H1 (cell line): ENCODE results near the gene NOS1AP. TPM values are rescaled to one million over a fixed set of nuclear protein-coding genes. Genes with fewer than 3 reads are reported as not detected.

Experiments used
- CTCF ChIA-PET: fragments of 300-600 bp; sonication (Branson Sonifier 250); formaldehyde crosslinking; loops from one replicate; lab custom pipeline; 2021; ENCODE audit not compliant: partially characterized antibody; lab: Charles Lee
- POLR2A ChIA-PET: fragments of 300-600 bp; sonication (Branson Sonifier 250); formaldehyde crosslinking; loops from one replicate; lab custom pipeline; 2021; ENCODE audit warnings: inconsistent platforms; ENCODE audit not compliant: partially characterized antibody; lab: Charles Lee
- DNase-seq, 2 experiments: peaks; one replicate each; pipeline versions ENCODE4 v3.0.0 to v3.0.0-alpha.2; 2010 to 2022; ENCODE audit warnings: low spot score in 2 of 2, low read depth in 1 of 2, mixed read lengths in 1 of 2
- FAIRE-seq: peaks from 2 replicates; lab custom pipeline; 2011; peaks lifted over from hg19 to GRCh38; lab: Jason Lieb, UNC
- H2AFZ ChIP-seq: 2 replicates; pipeline ENCODE4 v1.8.1; 2012; ENCODE audit warnings: low read length, inconsistent platforms
- H2AK5ac ChIP-seq: 2 replicates; pipeline ENCODE4 v1.6.1; 2013; ENCODE audit warnings: low read depth, low read length
- H2BK120ac ChIP-seq: replicated peaks from 2 replicates; pipeline ENCODE3; 2013; ENCODE audit warnings: low read depth, low read length, inconsistent platforms
- H2BK12ac ChIP-seq: 2 replicates; pipeline ENCODE4 v1.6.1; 2013; ENCODE audit warnings: low read depth, low read length
- H2BK15ac ChIP-seq: 2 replicates; pipeline ENCODE4 v1.6.1; 2013; ENCODE audit warnings: low read length
- H2BK20ac ChIP-seq: 2 replicates; pipeline ENCODE4 v1.6.1; 2013; ENCODE audit warnings: low read length
- H2BK5ac ChIP-seq: 2 replicates; pipeline ENCODE4 v1.6.1; 2013; ENCODE audit warnings: low read depth, low read length
- H3K14ac ChIP-seq: 2 replicates; pipeline ENCODE4 v1.6.1; 2013; ENCODE audit warnings: inconsistent platforms; ENCODE audit not compliant: insufficient read length
- H3K18ac ChIP-seq: 2 replicates; pipeline ENCODE4 v1.6.1; 2013; ENCODE audit warnings: low read length; ENCODE audit errors: extremely low read depth
- H3K23ac ChIP-seq: 2 replicates; pipeline ENCODE4 v1.6.1; 2013; ENCODE audit warnings: inconsistent platforms; ENCODE audit not compliant: insufficient read length
- H3K23me2 ChIP-seq: 2 replicates; pipeline ENCODE4 v1.6.1; 2013; ENCODE audit warnings: low read depth, low read length
- H3K27ac ChIP-seq: 2 replicates; pipeline ENCODE4 v1.6.1; 2011; ENCODE audit warnings: low read depth, low read length, inconsistent platforms
- H3K27me3 ChIP-seq, 4 experiments: replicated peaks in 1 of 4; 1 replicate in 1 of 4; 2 replicates in 3 of 4; pipeline versions ENCODE4 v1.6.1 to v1.8.1; 2011 to 2013; ENCODE audit warnings: low read length in 3 of 4, mild to moderate bottlenecking in 3 of 4, inconsistent platforms in 2 of 4, mixed read lengths in 2 of 4, moderate library complexity in 1 of 4; ENCODE audit not compliant: control insufficient read depth in 3 of 4, insufficient read depth in 3 of 4; ENCODE audit errors: extremely low read depth in 1 of 4
- H3K36me3 ChIP-seq, 4 experiments: 2 replicates each; pipeline versions ENCODE4 v1.6.1 to v1.8.1; 2011 to 2013; ENCODE audit warnings: mild to moderate bottlenecking in 4 of 4, low read length in 3 of 4, moderate library complexity in 2 of 4, control low read depth in 1 of 4, inconsistent platforms in 1 of 4; ENCODE audit not compliant: insufficient read depth in 4 of 4, control insufficient read depth in 2 of 4
- H3K4ac ChIP-seq: replicated peaks from 2 replicates; pipeline ENCODE3; 2013; ENCODE audit warnings: low read length, low read depth, mixed read lengths, inconsistent platforms; ENCODE audit not compliant: insufficient read length
- H3K4me1 ChIP-seq, 4 experiments: replicated peaks in 1 of 4; 1 replicate in 1 of 4; 2 replicates in 3 of 4; pipeline versions ENCODE4 v1.6.1 to v1.8.1; 2011 to 2013; ENCODE audit warnings: low read length in 3 of 4, inconsistent platforms in 2 of 4, mixed read lengths in 1 of 4; ENCODE audit not compliant: insufficient read depth in 4 of 4, control insufficient read depth in 3 of 4
- H3K4me2 ChIP-seq, 2 experiments: 2 replicates each; pipeline versions ENCODE4 v1.6.1 to v1.8.1; 2011 to 2013; ENCODE audit warnings: low read depth in 2 of 2, low read length in 2 of 2, control low read depth in 1 of 2, inconsistent platforms in 1 of 2, mild to moderate bottlenecking in 1 of 2; ENCODE audit not compliant: insufficient read depth in 1 of 2
- H3K4me3 ChIP-seq, 4 experiments: fragments of 200-600, 300-600 bp in 1 of 4; sonication (generic), shearing (Covaris generic), sonication (Bioruptor Twin) in 1 of 4; 2 replicates each; pipeline versions ENCODE4 v1.5.1 to v1.8.1; 2011 to 2016; ENCODE audit warnings: low read length in 4 of 4, low read depth in 3 of 4, control low read depth in 2 of 4, inconsistent platforms in 2 of 4, mild to moderate bottlenecking in 2 of 4, mixed read lengths in 1 of 4, moderate library complexity in 1 of 4; ENCODE audit not compliant: insufficient read depth in 2 of 4; ENCODE audit errors: extremely low read depth in 1 of 4
- H3K56ac ChIP-seq: replicated peaks from 2 replicates; pipeline ENCODE3; 2013; ENCODE audit warnings: low read depth, mild to moderate bottlenecking, mixed read lengths, low read length, inconsistent platforms; ENCODE audit not compliant: insufficient read length
- H3K79me1 ChIP-seq: 2 replicates; pipeline ENCODE4 v1.6.1; 2013; ENCODE audit warnings: low read depth, low read length, control low read depth
- H3K79me2 ChIP-seq, 2 experiments: 2 replicates each; pipeline versions ENCODE4 v1.6.1 to v1.8.1; 2012 to 2013; ENCODE audit warnings: low read length in 2 of 2, mild to moderate bottlenecking in 2 of 2, inconsistent platforms in 1 of 2; ENCODE audit not compliant: insufficient read depth in 2 of 2, control insufficient read depth in 1 of 2
- H3K9ac ChIP-seq, 4 experiments: replicated peaks in 1 of 4; 1 replicate in 1 of 4; 2 replicates in 3 of 4; pipeline versions ENCODE4 v1.6.1 to v1.8.1; 2011 to 2013; ENCODE audit warnings: low read depth in 3 of 4, low read length in 3 of 4, control low read depth in 2 of 4, mild to moderate bottlenecking in 2 of 4, moderate library complexity in 2 of 4, inconsistent platforms in 1 of 4; ENCODE audit errors: extremely low read depth in 1 of 4
- H3K9me3 ChIP-seq, 2 experiments: 2 replicates each; pipeline versions ENCODE4 v1.6.1 to v1.8.1; 2012 to 2013; ENCODE audit warnings: mild to moderate bottlenecking in 2 of 2, moderate library complexity in 2 of 2, control low read depth in 1 of 2, inconsistent platforms in 1 of 2, low read depth in 1 of 2, low read length in 1 of 2, mixed read lengths in 1 of 2; ENCODE audit not compliant: insufficient read depth in 2 of 2
- H4K20me1 ChIP-seq, 2 experiments: replicated peaks in 1 of 2; 2 replicates each; pipeline versions ENCODE3 to v1.8.1; 2011 to 2013; ENCODE audit warnings: inconsistent platforms in 2 of 2, low read length in 2 of 2, mild to moderate bottlenecking in 1 of 2; ENCODE audit not compliant: insufficient read depth in 2 of 2, control insufficient read depth in 1 of 2
- H4K5ac ChIP-seq: 2 replicates; pipeline ENCODE4 v1.6.1; 2013; ENCODE audit warnings: low read length, low read depth, mixed read lengths, inconsistent platforms; ENCODE audit not compliant: insufficient read length
- H4K8ac ChIP-seq: 2 replicates; pipeline ENCODE4 v1.8.0; 2013; ENCODE audit warnings: mild to moderate bottlenecking, moderate library complexity, low read length, inconsistent platforms; ENCODE audit not compliant: insufficient read depth; ENCODE audit errors: extremely low read depth
- H4K91ac ChIP-seq: replicated peaks from 2 replicates; pipeline ENCODE3; 2013; ENCODE audit warnings: low read length, mixed read lengths, inconsistent platforms; ENCODE audit not compliant: insufficient read length
- PHF8 ChIP-seq: fragments of 200-600 bp; sonication (generic); conservative IDR thresholded peaks from 2 replicates; pipeline ENCODE4 v1.7.1; 2012; ENCODE audit warnings: low read depth, mild to moderate bottlenecking, inconsistent platforms, low read length, moderate library complexity
- SIX5 ChIP-seq: IDR thresholded peaks from 2 replicates; pipeline ENCODE4 v1.6.1; 2011; ENCODE audit warnings: mild to moderate bottlenecking, low read depth, low read length
- ZNF274 ChIP-seq: IDR thresholded peaks from 2 replicates; pipeline ENCODE4 v1.7.0; 2012; ENCODE audit warnings: low read length, borderline replicate concordance; ENCODE audit errors: extremely low read depth
- WGBS, 2 experiments: shearing (Covaris generic) in 1 of 2; methylation state at CpG; one replicate each; pipeline versions ENCODE4 v1.1.6 to v1.1.7; 2013 to 2015; ENCODE audit warnings: low lambda C conversion rate in 2 of 2, mixed read lengths in 2 of 2, inconsistent platforms in 1 of 2, low coverage in 1 of 2, missing lambda C conversion rate in 1 of 2; ENCODE audit not compliant: insufficient replicate concordance in 2 of 2, insufficient coverage in 1 of 2, insufficient read length in 1 of 2; ENCODE audit errors: extremely low coverage in 1 of 2, missing lambda C conversion rate in 1 of 2; 5-methylcytosine and 5-hydroxymethylcytosine counted together
- polyA plus RNA-seq, 7 experiments: library from polyadenylated mRNA; depleted of rRNA in 3 of 7; stranded (reverse) in 5 of 7; unstranded in 2 of 7; fragments of >200 nt in 5 of 7; fragments of 200-250 nt in 2 of 7; gene quantifications; 1 replicate in 5 of 7; 2 replicates in 1 of 7; 4 replicates in 1 of 7; pipeline versions ENCODE4 v1.2.1 to v1.2.3, GENCODE V29; 2011 to 2013; ENCODE audit warnings: missing spikeins in 2 of 7, mixed read lengths in 2 of 7
- total RNA-seq: library from RNA; stranded (reverse); fragmentation: NEBNext Ultra II Directional; extraction: Animal tissue kit (Norgen Biotek cat#: 25700); gene quantifications from 2 replicates; pipeline ENCODE4 v1.2.1, GENCODE V29; 2021
- TF ChIP-seq, protein P1 (sequence below): IDR thresholded peaks from 2 replicates; pipeline ENCODE4 v1.6.1; 2012; ENCODE audit warnings: inconsistent platforms
- TF ChIP-seq, protein P2 (sequence below): IDR thresholded peaks from 2 replicates; pipeline ENCODE4 v1.6.1; 2011; ENCODE audit warnings: low read depth, mild to moderate bottlenecking, low read length; ENCODE audit not compliant: insufficient read depth

The NOS1AP gene
- total and polyA plus RNA-seq, 2 of the 8 experiments (the other 6 are each of a cell fraction or from before 2014, with no cell fraction given) = 2.4 to 12.1 TPM

DNA sequence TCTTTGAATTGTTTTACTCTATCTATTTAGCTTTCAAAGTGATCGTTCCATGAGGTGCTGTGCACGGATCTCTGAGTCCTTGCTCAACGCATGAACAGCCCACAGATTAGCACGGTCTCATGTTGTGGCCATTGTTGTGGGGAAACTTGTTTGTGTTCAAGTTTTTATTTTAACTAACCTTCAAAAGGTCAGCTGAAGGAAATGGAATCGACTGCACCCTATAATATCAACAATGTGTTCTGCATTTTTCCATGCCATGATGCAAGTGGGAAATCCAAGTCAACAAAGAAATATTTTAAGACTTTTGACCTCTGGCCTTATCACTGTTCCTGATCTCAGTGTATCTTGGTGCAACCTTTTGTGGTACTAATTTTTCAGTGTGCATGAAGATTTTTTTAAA lies 336.3 kb downstream of the NOS1AP start:
- H2BK15ac ChIP-seq = no peak overlapping the region
- 96% methylated on average over 5 of the region's 5 CpGs; no CpG with 5 or more reads in 1 of the 2 experiments for WGBS, 2 experiments
- H2BK20ac ChIP-seq = no peak overlapping the region
- H3K23me2 ChIP-seq = no peaks in the 10 kb centered on the region; the same call in 1 of the 2 replicates
- H3K56ac ChIP-seq = no peak overlapping the region
- TF ChIP-seq SIX5 (no peak), ZNF274 (no peak), PHF8 (no peak)
- TF ChIP-seq, protein P1, sequence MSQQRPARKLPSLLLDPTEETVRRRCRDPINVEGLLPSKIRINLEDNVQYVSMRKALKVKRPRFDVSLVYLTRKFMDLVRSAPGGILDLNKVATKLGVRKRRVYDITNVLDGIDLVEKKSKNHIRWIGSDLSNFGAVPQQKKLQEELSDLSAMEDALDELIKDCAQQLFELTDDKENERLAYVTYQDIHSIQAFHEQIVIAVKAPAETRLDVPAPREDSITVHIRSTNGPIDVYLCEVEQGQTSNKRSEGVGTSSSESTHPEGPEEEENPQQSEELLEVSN = no peak
- TF ChIP-seq, protein P2, sequence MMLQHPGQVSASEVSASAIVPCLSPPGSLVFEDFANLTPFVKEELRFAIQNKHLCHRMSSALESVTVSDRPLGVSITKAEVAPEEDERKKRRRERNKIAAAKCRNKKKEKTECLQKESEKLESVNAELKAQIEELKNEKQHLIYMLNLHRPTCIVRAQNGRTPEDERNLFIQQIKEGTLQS = no peak
- H4K5ac ChIP-seq = no peak overlapping the region
- DNase-seq (no peak), FAIRE-seq (no peak)
- H3K14ac ChIP-seq = no peak overlapping the region
- no peaks in the 10 kb centered on the region for H3K36me3 ChIP-seq
- no peaks in the 10 kb centered on the region for H3K79me1 ChIP-seq
- H3K4me3 ChIP-seq = no peak overlapping the region
- H3K4me2 ChIP-seq = no peak overlapping the region
- H2BK12ac ChIP-seq = no peak overlapping the region
- H3K27ac ChIP-seq = no peak overlapping the region
- H3K23ac ChIP-seq = no peak overlapping the region
- no peak overlapping the region for H3K18ac ChIP-seq
- POLR2A ChIA-PET = no interaction called here
- no peaks in the 10 kb centered on the region for H4K20me1 ChIP-seq
- no peak overlapping the region for H2BK5ac ChIP-seq
- no peak overlapping the region for H2AK5ac ChIP-seq
- H3K4ac ChIP-seq = no peak overlapping the region
- H3K27me3 ChIP-seq = no peaks in the 10 kb centered on the region
- H2AFZ ChIP-seq = 0 out of 2 replicates have a peak overlapping the region, but pooled peaks have one; percentile 20
- H2BK120ac ChIP-seq = no peak overlapping the region
- no peaks in the 10 kb centered on the region for H3K79me2 ChIP-seq
- no peak overlapping the region for H3K9ac ChIP-seq
- no peak overlapping the region for H4K8ac ChIP-seq
- no peaks in the 10 kb centered on the region for H3K9me3 ChIP-seq
- H4K91ac ChIP-seq = no peak overlapping the region
- CTCF ChIA-PET = interaction anchor here (0.5 to 1.9 kb wide), 3 partner anchors 63 to 583 kb away, joined by 3 to 5 read pairs (median 3); no protein-coding TSS in a partner anchor
- no peaks in the 10 kb centered on the region for H3K4me1 ChIP-seq
